Measurements from ENCODE around the gene USP37.
"Not testable (repeated sequence)": the region's sequence is repeated elsewhere in the genome, so short reads cannot be mapped to it uniquely, and the experiment has no call there.

Gene USP37

DNA sequence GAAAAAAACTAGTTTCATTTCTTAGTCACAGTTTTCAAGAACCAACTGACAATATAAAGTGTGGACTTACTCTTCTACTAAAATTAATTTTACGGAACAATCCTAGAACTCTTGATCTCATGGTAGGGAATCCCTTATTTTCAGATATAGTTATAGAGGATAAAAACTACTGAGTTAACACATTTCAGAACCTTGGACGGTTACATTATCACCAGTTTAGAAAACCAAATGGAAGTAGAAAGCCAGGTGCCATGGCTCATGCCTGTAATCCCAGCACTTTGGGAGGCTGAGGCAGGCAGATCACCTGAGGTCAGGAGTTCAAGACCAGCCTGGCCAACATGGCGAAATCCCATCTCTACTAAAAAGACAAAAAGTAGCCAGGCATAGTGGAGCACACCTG is 13.9 kb downstream of the USP37 start:
- H3K4me3 ChIP-seq (ENCODE audit: insufficient read depth, low read depth, low read length); H3K9me3 ChIP-seq (ENCODE audit: control insufficient read depth, low read length); H3K4me1 ChIP-seq (ENCODE audit: control insufficient read depth, insufficient read depth, low read length); H3K27me3 ChIP-seq (ENCODE audit: control insufficient read depth, insufficient read depth, low read length, poor library complexity, severe bottlenecking); H3K27ac ChIP-seq (ENCODE audit: insufficient read depth, low read depth, low read length, poor library complexity, severe bottlenecking): not testable (repeated sequence)
- WGBS, 2 experiments = 89 to 98% methylated on average over 2 to 3 of the region's 3 CpGs
- peaks cover 40% of the 10 kb centered on the region for H3K36me3 ChIP-seq (ENCODE audit: control insufficient read depth, insufficient read depth, low read length)

GRCh38 chr2:218547978-218548377 is 20.2 kb downstream of the USP37 start:
- no peak overlapping the region for H3K4me3 ChIP-seq (ENCODE audit: insufficient read depth, low read depth, low read length)
- no peaks in the 10 kb centered on the region for H3K4me1 ChIP-seq (ENCODE audit: control insufficient read depth, insufficient read depth, low read length)
- H3K27me3 ChIP-seq (ENCODE audit: control insufficient read depth, insufficient read depth, low read length, poor library complexity, severe bottlenecking) = no peaks in the 10 kb centered on the region
- H3K27ac ChIP-seq (ENCODE audit: insufficient read depth, low read depth, low read length, poor library complexity, severe bottlenecking) = no peak overlapping the region
- H3K9me3 ChIP-seq (ENCODE audit: control insufficient read depth, low read length) = no peaks in the 10 kb centered on the region
- peaks cover 47% of the 10 kb centered on the region for H3K36me3 ChIP-seq (ENCODE audit: control insufficient read depth, insufficient read depth, low read length)

DNA sequence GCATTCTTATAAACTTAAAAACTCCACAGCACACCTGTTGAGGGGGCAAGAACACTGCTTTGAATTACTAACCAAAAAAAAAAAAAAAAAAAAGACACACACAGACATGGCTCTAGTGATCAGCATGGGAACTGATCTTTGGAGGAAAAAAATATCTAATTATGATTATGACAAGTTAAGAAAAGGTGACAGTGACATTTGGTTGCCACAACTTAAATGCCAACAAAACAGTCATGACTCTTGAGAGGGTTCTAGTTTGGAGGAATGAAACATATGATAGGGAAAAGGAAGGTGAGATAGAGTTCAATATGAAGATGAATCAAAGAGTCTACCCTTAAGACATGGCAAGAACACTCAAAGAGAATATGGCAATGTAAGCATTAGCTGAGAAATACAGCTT is 20.6 kb downstream of the USP37 start:
- peaks cover 47% of the 10 kb centered on the region for H3K36me3 ChIP-seq (ENCODE audit: control insufficient read depth, insufficient read depth, low read length)
- no peak overlapping the region for H3K4me3 ChIP-seq (ENCODE audit: insufficient read depth, low read depth, low read length)
- no peaks in the 10 kb centered on the region for H3K4me1 ChIP-seq (ENCODE audit: control insufficient read depth, insufficient read depth, low read length)
- no peaks in the 10 kb centered on the region for H3K27me3 ChIP-seq (ENCODE audit: control insufficient read depth, insufficient read depth, low read length, poor library complexity, severe bottlenecking)
- H3K9me3 ChIP-seq (ENCODE audit: control insufficient read depth, low read length) = no peaks in the 10 kb centered on the region
- H3K27ac ChIP-seq (ENCODE audit: insufficient read depth, low read depth, low read length, poor library complexity, severe bottlenecking) = no peak overlapping the region

DNA sequence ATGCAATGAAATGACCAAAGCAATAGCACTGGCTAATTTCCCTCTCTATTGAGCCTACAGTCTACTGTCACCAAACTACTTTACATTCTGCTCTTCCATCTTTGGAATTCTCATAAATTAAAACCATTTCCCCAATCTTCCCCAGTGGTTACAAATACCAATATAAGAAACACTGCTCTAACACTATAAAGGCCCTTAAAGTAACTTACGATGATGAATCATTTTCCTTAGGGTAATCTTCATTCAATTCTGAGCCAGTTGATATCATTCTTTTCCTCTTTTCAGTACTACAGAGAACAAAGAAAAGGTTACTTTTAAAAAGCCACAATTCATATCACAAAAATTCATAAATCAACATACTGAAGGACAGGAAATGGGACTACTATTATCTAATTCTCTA is 22.1 kb downstream of the USP37 start:
- peaks cover 43% of the 10 kb centered on the region for H3K36me3 ChIP-seq (ENCODE audit: control insufficient read depth, insufficient read depth, low read length)
- no peaks in the 10 kb centered on the region for H3K4me1 ChIP-seq (ENCODE audit: control insufficient read depth, insufficient read depth, low read length)
- H3K9me3 ChIP-seq (ENCODE audit: control insufficient read depth, low read length) = no peaks in the 10 kb centered on the region
- no peaks in the 10 kb centered on the region for H3K27me3 ChIP-seq (ENCODE audit: control insufficient read depth, insufficient read depth, low read length, poor library complexity, severe bottlenecking)
- H3K4me3 ChIP-seq (ENCODE audit: insufficient read depth, low read depth, low read length) = no peak overlapping the region
- WGBS, 2 experiments = 94 to 98% methylated on average over 1 of the region's 1 CpG
- no peak overlapping the region for H3K27ac ChIP-seq (ENCODE audit: insufficient read depth, low read depth, low read length, poor library complexity, severe bottlenecking)

DNA sequence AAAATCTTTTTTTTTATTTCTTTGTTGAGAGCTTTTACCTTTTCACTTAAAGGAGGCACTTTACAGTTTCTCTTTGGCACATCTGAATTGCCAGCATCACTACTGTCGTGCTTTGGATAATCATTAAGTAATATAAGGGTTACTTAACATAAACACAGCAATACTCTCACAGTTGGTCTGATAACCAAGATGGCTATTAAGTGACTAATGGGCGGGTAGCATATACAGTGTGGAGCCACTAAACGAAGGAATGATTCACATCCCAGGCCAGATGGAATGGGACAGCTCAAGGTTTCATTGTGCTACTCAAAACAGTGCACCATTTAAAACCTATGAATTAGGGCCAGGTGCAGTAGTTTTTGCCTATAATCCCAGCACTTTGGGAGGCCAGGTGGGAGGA is 28.1 kb downstream of the USP37 start:
- WGBS, 2 experiments = 99 to 100% methylated on average over 2 to 3 of the region's 3 CpGs
- Histone ChIP-seq H3K27me3 (ENCODE audit: control insufficient read depth, insufficient read depth, low read length, poor library complexity, severe bottlenecking) (no peaks in the 10 kb centered on the region), H3K4me1 (ENCODE audit: control insufficient read depth, insufficient read depth, low read length) (no peaks in the 10 kb centered on the region), H3K4me3 (ENCODE audit: insufficient read depth, low read depth, low read length) (no peak overlapping the region), H3K36me3 (ENCODE audit: control insufficient read depth, insufficient read depth, low read length) (peaks cover 30% of the 10 kb centered on the region), H3K9me3 (ENCODE audit: control insufficient read depth, low read length) (no peaks in the 10 kb centered on the region), H3K27ac (ENCODE audit: insufficient read depth, low read depth, low read length, poor library complexity, severe bottlenecking) (no peak overlapping the region)

DNA sequence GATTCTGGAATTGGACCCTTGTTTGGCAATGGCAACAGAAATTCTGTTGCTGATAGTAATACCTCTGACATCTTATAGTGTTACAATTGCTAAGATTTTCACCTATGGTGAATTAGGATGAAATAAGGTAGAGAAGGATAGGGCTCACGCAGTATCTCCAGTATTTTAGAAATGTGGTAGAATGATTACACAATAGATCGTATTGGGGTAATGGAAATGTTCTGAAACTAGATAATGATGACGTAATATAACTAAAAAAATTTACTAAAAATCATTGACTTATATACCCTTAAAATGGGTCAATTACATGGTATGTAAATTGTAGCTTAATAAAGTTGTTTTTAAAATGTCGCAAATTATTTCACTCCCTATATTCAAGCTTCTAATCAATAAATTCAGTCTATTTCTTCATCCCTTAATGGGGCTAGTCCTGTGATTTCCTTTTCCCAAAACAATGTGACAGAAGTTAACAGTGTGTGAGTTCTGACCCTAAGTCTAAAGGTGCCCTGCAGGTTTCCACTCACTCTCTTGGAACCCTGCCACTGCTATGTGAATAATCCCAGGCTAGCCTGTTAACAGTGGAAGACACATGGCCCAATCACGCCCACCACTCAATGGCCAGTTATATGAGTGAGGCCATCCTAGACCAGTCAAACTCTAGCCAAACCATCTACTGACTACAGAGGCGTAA is 31.2 kb downstream of the USP37 start:
- Histone ChIP-seq H3K4me1 (ENCODE audit: control insufficient read depth, insufficient read depth, low read length) (no peaks in the 10 kb centered on the region), H3K4me3 (ENCODE audit: insufficient read depth, low read depth, low read length) (no peak overlapping the region), H3K27me3 (ENCODE audit: control insufficient read depth, insufficient read depth, low read length, poor library complexity, severe bottlenecking) (no peaks in the 10 kb centered on the region), H3K27ac (ENCODE audit: insufficient read depth, low read depth, low read length, poor library complexity, severe bottlenecking) (no peak overlapping the region), H3K36me3 (ENCODE audit: control insufficient read depth, insufficient read depth, low read length) (peaks cover 25% of the 10 kb centered on the region), H3K9me3 (ENCODE audit: control insufficient read depth, low read length) (no peaks in the 10 kb centered on the region)
- 81 to 92% methylated on average over 4 of the region's 6 CpGs for WGBS, 2 experiments

GRCh38 chr2:218529990-218530389 is 38.2 kb downstream of the USP37 start:
- WGBS, 2 experiments = 95 to 100% methylated on average over 2 of the region's 2 CpGs
- H3K4me3 ChIP-seq (ENCODE audit: insufficient read depth, low read depth, low read length) = no peak overlapping the region
- H3K27ac ChIP-seq (ENCODE audit: insufficient read depth, low read depth, low read length, poor library complexity, severe bottlenecking) = no peak overlapping the region
- H3K27me3 ChIP-seq (ENCODE audit: control insufficient read depth, insufficient read depth, low read length, poor library complexity, severe bottlenecking) = no peaks in the 10 kb centered on the region
- no peaks in the 10 kb centered on the region for H3K9me3 ChIP-seq (ENCODE audit: control insufficient read depth, low read length)
- no peaks in the 10 kb centered on the region for H3K4me1 ChIP-seq (ENCODE audit: control insufficient read depth, insufficient read depth, low read length)
- H3K36me3 ChIP-seq (ENCODE audit: control insufficient read depth, insufficient read depth, low read length) = peaks cover 46% of the 10 kb centered on the region

DNA sequence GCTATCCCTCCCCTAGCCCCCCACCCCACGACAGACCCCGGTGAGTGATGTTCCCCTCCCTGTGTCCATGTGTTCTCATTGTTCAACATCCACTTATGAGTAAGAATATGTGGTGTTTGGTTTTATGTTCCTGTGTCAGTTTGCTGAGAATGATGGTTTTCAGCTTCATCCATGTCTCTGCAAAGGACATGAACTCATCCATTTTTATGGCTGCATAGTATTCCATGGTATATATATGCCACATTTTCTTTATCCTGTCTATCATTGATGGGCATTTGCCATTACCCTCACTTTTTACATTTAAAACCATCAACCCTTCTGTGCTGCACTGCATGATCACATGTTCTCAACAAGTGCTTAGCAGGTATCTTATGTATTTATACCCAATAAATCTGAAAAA is 39.7 kb downstream of the USP37 start:
- 89 to 93% methylated on average over 2 of the region's 2 CpGs for WGBS, 2 experiments
- not testable (repeated sequence) for H3K27ac ChIP-seq (ENCODE audit: insufficient read depth, low read depth, low read length, poor library complexity, severe bottlenecking); H3K27me3 ChIP-seq (ENCODE audit: control insufficient read depth, insufficient read depth, low read length, poor library complexity, severe bottlenecking); H3K9me3 ChIP-seq (ENCODE audit: control insufficient read depth, low read length); H3K4me3 ChIP-seq (ENCODE audit: insufficient read depth, low read depth, low read length); H3K4me1 ChIP-seq (ENCODE audit: control insufficient read depth, insufficient read depth, low read length)
- peaks cover 50% of the 10 kb centered on the region for H3K36me3 ChIP-seq (ENCODE audit: control insufficient read depth, insufficient read depth, low read length)

DNA sequence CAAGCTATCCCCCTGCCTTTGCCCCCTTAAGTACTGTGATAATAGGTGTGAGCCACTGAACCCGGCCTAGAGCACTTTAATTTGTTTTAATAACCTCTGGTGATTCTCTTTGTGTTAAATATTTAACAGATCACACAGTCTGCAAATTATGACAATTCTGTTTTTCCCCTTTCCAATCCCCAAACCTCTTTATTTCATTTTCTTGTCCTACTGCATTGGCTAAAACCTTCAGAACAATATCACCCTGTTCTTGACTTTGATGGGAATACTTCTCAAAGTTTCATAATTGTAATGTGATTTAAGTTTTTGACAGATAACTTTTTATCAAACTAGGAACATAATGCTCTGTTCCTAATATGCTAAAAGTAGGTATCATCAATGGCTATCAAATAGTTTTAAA is 44.5 kb downstream of the USP37 start:
- H3K27ac ChIP-seq (ENCODE audit: insufficient read depth, low read depth, low read length, poor library complexity, severe bottlenecking) = no peak overlapping the region
- peaks cover 24% of the 10 kb centered on the region for H3K36me3 ChIP-seq (ENCODE audit: control insufficient read depth, insufficient read depth, low read length)
- 100% methylated on average over 1 of the region's 1 CpG for WGBS, 2 experiments

GRCh38 chr2:218518876-218519275 is 49.3 kb downstream of the USP37 start:
- Histone ChIP-seq H3K4me3 (ENCODE audit: insufficient read depth, low read depth, low read length) (no peak overlapping the region), H3K27ac (ENCODE audit: insufficient read depth, low read depth, low read length, poor library complexity, severe bottlenecking) (no peak overlapping the region), H3K27me3 (ENCODE audit: control insufficient read depth, insufficient read depth, low read length, poor library complexity, severe bottlenecking) (no peaks in the 10 kb centered on the region), H3K9me3 (ENCODE audit: control insufficient read depth, low read length) (no peaks in the 10 kb centered on the region), H3K4me1 (ENCODE audit: control insufficient read depth, insufficient read depth, low read length) (no peaks in the 10 kb centered on the region), H3K36me3 (ENCODE audit: control insufficient read depth, insufficient read depth, low read length) (no peaks in the 10 kb centered on the region)
- 91 to 94% methylated on average over 1 of the region's 1 CpG for WGBS, 2 experiments

More for the DNA sequence above, 44.5 kb downstream of the USP37 start:
- no peak overlapping the region for H3K4me3 ChIP-seq (ENCODE audit: insufficient read depth, low read depth, low read length)
- H3K9me3 ChIP-seq (ENCODE audit: control insufficient read depth, low read length) = no peaks in the 10 kb centered on the region
- no peaks in the 10 kb centered on the region for H3K27me3 ChIP-seq (ENCODE audit: control insufficient read depth, insufficient read depth, low read length, poor library complexity, severe bottlenecking)
- no peaks in the 10 kb centered on the region for H3K4me1 ChIP-seq (ENCODE audit: control insufficient read depth, insufficient read depth, low read length)
